Fibroblast of lung (primary cell): ENCODE measurements around the gene STAT4. TPM values are rescaled to one million over a fixed set of nuclear protein-coding genes. Genes with fewer than 3 reads are reported as not detected.

Experiments
- DNase-seq, 2 donors: peaks; one replicate each; pipeline versions ENCODE4 v3.0.0 to v3.0.0-alpha.2; 2010; ENCODE audit warnings: low read depth in 2 of 2
- H2AFZ ChIP-seq: 2 replicates; pipeline ENCODE4 v1.5.1; 2012; ENCODE audit warnings: low read length, control low read depth, inconsistent platforms
- H3K27ac ChIP-seq: 2 replicates; pipeline ENCODE4 v1.5.1; 2011; ENCODE audit warnings: low read length, control low read depth; ENCODE audit not compliant: insufficient read depth
- H3K27me3 ChIP-seq: 2 replicates; pipeline ENCODE4 v1.5.1; 2011; ENCODE audit warnings: mild to moderate bottlenecking, low read length; ENCODE audit not compliant: control insufficient read depth, insufficient read depth
- H3K36me3 ChIP-seq: 2 replicates; pipeline ENCODE4 v1.5.1; 2011; ENCODE audit warnings: low read length; ENCODE audit not compliant: control insufficient read depth, insufficient read depth
- H3K4me1 ChIP-seq: 2 replicates; pipeline ENCODE4 v1.5.1; 2011; ENCODE audit warnings: low read length; ENCODE audit not compliant: control insufficient read depth, insufficient read depth; ENCODE audit errors: extremely low read depth
- H3K4me2 ChIP-seq: 2 replicates; pipeline ENCODE4 v1.5.1; 2011; ENCODE audit warnings: low read length, control low read depth; ENCODE audit not compliant: insufficient read depth; ENCODE audit errors: extremely low read depth
- H3K4me3 ChIP-seq, 4 experiments: fragments of 200-600 bp in 1 of 4; sonication (generic) in 1 of 4; replicated peaks in 1 of 4; 2 replicates each; pipeline ENCODE4 v1.5.1; 2011 to 2016; ENCODE audit warnings: low read length in 4 of 4, low read depth in 3 of 4, mild to moderate bottlenecking in 3 of 4, control low read depth in 2 of 4, inconsistent platforms in 1 of 4, mixed read lengths in 1 of 4; ENCODE audit not compliant: insufficient read depth in 1 of 4; ENCODE audit errors: control extremely low read depth in 1 of 4
- H3K79me2 ChIP-seq: 2 replicates; pipeline ENCODE4 v1.5.1; 2012; ENCODE audit warnings: mild to moderate bottlenecking, low read length, inconsistent platforms; ENCODE audit not compliant: control insufficient read depth, insufficient read depth
- H3K9ac ChIP-seq: 2 replicates; pipeline ENCODE4 v1.5.1; 2011; ENCODE audit warnings: mild to moderate bottlenecking, low read length, control low read depth; ENCODE audit not compliant: insufficient read depth
- H3K9me3 ChIP-seq: 2 replicates; pipeline ENCODE4 v1.5.1; 2012; ENCODE audit warnings: low read depth, low read length; ENCODE audit not compliant: control insufficient read depth, insufficient read depth
- H4K20me1 ChIP-seq: 2 replicates; pipeline ENCODE4 v1.5.1; 2011; ENCODE audit warnings: low read length; ENCODE audit not compliant: control insufficient read depth, insufficient read depth; ENCODE audit errors: extremely low read depth
- EZH2 ChIP-seq: IDR thresholded peaks from 2 replicates; pipeline ENCODE4 v1.5.1; 2012; ENCODE audit warnings: low read length, control low read depth, mild to moderate bottlenecking; ENCODE audit errors: missing control alignments
- polyA plus RNA-seq, 2 donors: library from polyadenylated mRNA; depleted of rRNA in 1 of 2; stranded (reverse) in 1 of 2; unstranded in 1 of 2; fragments of >200 nt; gene quantifications; 2 replicates each; pipeline ENCODE4 v1.2.1, GENCODE V29; 2011 to 2012; ENCODE audit warnings: missing spikeins in 1 of 2
- total RNA-seq: library from RNA; depleted of rRNA; stranded (reverse); fragments of >200 nt; gene quantifications from 2 replicates; pipeline ENCODE4 v1.2.1, GENCODE V29; 2014
- TF ChIP-seq, protein P1 (sequence below), 2 donors: IDR thresholded peaks in 1 of 2; conservative IDR thresholded peaks in 1 of 2; 1 replicate in 1 of 2; 2 replicates in 1 of 2; pipeline ENCODE4 v1.5.1; 2011 to 2012; ENCODE audit warnings: low read length in 2 of 2, control low read depth in 1 of 2, inconsistent platforms in 1 of 2, low read depth in 1 of 2, mild to moderate bottlenecking in 1 of 2

STAT4 gene
- total and polyA plus RNA-seq, 2 donors (not counting 1 experiment from before 2014, with no cell fraction given): 0.66 to 1.2 TPM

DNA sequence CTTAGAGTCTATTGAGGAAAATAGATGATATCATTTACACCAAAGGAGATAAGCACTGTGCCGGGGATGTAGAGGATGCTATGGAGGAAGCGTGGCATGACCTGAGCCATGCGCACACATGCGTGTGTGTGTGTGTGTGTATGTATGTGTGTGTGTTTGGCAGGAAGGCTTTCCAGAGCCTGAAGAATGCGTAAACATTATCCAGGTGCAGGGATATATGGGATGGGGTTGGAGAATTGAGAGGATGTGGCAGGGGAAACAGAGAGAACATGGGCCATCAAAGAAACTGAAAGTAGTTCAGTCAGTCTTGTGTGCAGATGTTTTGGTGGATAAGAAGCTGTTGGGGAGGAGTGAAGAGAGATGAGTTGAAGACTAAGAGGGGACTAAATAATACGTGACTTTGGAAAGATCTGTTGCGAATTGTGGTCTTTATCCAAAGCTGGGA is 127.5 kb downstream of the STAT4 start:
- H3K27me3 ChIP-seq: no peaks in the 10 kb centered on the region
- H3K9ac ChIP-seq: no peak overlapping the region
- H4K20me1 ChIP-seq: no peaks in the 10 kb centered on the region
- peaks cover 7% of the 10 kb centered on the region for H3K4me1 ChIP-seq
- no peak overlapping the region for H3K4me3 ChIP-seq
- H3K27ac ChIP-seq: no peak overlapping the region
- peak overlapping the region; percentile 19 for H3K4me2 ChIP-seq
- H3K36me3 ChIP-seq: no peaks in the 10 kb centered on the region
- no peaks in the 10 kb centered on the region for H3K79me2 ChIP-seq
- H2AFZ ChIP-seq: peak overlapping the region; percentile 45
- TF ChIP-seq, protein P1, sequence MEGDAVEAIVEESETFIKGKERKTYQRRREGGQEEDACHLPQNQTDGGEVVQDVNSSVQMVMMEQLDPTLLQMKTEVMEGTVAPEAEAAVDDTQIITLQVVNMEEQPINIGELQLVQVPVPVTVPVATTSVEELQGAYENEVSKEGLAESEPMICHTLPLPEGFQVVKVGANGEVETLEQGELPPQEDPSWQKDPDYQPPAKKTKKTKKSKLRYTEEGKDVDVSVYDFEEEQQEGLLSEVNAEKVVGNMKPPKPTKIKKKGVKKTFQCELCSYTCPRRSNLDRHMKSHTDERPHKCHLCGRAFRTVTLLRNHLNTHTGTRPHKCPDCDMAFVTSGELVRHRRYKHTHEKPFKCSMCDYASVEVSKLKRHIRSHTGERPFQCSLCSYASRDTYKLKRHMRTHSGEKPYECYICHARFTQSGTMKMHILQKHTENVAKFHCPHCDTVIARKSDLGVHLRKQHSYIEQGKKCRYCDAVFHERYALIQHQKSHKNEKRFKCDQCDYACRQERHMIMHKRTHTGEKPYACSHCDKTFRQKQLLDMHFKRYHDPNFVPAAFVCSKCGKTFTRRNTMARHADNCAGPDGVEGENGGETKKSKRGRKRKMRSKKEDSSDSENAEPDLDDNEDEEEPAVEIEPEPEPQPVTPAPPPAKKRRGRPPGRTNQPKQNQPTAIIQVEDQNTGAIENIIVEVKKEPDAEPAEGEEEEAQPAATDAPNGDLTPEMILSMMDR (conservative IDR thresholded peaks at IDR 0.05 in 1 of 2, IDR thresholded peaks at IDR 0.05 in 1 of 2; ENCODE audit: low read depth in 1 of 2, low read length in 2 of 2): no peak
- TF ChIP-seq EZH2: no peak
- no peaks in the 10 kb centered on the region for H3K9me3 ChIP-seq
- no peak for DNase-seq

DNA sequence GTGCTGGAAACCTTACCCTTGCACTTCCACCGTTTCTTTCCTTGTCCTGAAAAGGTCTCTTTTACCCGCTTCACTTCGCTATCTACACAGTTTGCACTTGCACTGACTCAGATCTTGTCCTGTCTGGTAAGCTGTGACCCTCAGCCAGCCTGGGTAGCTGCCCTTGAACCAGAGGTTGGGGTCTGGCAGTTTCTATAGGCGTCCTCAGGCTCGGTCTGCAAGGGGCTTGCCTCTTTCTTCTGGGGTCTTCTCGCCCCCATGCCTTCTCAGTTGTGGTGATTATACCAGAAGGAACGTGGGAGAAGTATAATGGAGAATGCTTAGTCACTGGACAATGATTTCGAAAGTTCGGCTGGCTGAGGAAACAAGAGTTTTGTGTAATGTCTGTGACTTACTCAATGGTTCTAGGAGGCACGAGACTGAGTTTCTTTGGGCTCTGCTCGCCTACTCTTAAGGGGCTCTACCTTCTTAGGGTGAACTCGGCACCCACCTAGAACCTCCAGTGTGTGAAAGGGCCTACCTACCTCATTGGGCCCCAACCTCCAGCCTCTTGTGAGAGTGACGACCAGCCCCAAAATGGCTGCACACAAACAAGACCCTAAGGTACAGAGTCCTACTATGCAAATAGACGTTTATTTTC is 129.9 kb downstream of the STAT4 start:
- DNase-seq: peak; percentile 85 to 91
- Histone ChIP-seq H3K27ac (peak overlapping the region; percentile 98), H3K4me1 (peaks cover 7% of the 10 kb centered on the region), H4K20me1 (no peaks in the 10 kb centered on the region), H3K36me3 (no peaks in the 10 kb centered on the region), H3K4me3 (peak overlapping the region; percentile 65 to 92 (median 72)), H3K9me3 (no peaks in the 10 kb centered on the region), H3K27me3 (no peaks in the 10 kb centered on the region), H2AFZ (peak overlapping the region; percentile 22), H3K4me2 (peak overlapping the region; percentile 100), H3K9ac (peak overlapping the region; percentile 87), H3K79me2 (no peaks in the 10 kb centered on the region)
- no peak for TF ChIP-seq EZH2
- TF ChIP-seq, protein P1 (conservative IDR thresholded peaks at IDR 0.05 in 1 of 2, IDR thresholded peaks at IDR 0.05 in 1 of 2; ENCODE audit: low read depth in 1 of 2, low read length in 2 of 2): no peak

DNA sequence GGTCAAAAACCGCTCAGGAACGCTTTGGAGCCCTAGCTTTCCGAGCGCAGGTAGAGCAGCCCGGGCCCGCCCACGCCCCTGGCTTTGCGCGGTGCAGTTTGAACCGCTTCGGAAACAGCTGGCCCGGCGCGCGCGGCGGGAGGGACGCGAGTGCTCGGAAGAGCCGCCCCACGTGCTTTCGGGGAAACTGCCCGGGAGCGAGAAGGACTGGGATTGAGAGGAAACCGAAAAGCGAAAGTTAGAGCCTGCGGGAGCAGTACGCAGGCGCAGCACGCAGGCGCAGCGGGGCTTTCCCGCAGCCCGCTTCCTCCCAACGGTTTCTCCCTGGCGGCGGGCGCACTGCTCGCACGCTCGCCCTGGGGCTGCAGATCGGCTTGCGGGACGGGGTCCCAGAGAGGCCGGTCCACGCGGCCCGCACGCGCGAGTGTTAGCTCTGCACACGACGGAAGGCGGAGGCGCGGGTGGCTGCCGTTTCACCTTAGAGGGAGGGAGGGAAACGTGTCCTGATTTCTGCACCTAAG is 130.5 kb downstream of the STAT4 start:
- Histone ChIP-seq H3K4me1 (peaks cover 7% of the 10 kb centered on the region), H3K4me3 (peak overlapping the region; percentile 65 to 92 (median 72)), H2AFZ (peak overlapping the region; percentile 22), H3K4me2 (peak overlapping the region; percentile 100), H3K27ac (peak overlapping the region; percentile 98), H3K27me3 (no peaks in the 10 kb centered on the region), H3K9me3 (no peaks in the 10 kb centered on the region), H3K36me3 (no peaks in the 10 kb centered on the region), H4K20me1 (no peaks in the 10 kb centered on the region), H3K79me2 (no peaks in the 10 kb centered on the region), H3K9ac (peak overlapping the region; percentile 87)
- TF ChIP-seq EZH2: no peak
- TF ChIP-seq, protein P1 (conservative IDR thresholded peaks at IDR 0.05 in 1 of 2, IDR thresholded peaks at IDR 0.05 in 1 of 2; ENCODE audit: low read depth in 1 of 2, low read length in 2 of 2): no peak
- DNase-seq: peak; percentile 94 to 97
